Measurements from ENCODE around the gene RNGTT. TPM values are rescaled to one million over a fixed set of nuclear protein-coding genes. Genes with fewer than 3 reads are reported as not detected.

RNGTT gene
- total and polyA plus RNA-seq, 12 donors: 3.1 to 10.9 (median 8.6) TPM

DNA sequence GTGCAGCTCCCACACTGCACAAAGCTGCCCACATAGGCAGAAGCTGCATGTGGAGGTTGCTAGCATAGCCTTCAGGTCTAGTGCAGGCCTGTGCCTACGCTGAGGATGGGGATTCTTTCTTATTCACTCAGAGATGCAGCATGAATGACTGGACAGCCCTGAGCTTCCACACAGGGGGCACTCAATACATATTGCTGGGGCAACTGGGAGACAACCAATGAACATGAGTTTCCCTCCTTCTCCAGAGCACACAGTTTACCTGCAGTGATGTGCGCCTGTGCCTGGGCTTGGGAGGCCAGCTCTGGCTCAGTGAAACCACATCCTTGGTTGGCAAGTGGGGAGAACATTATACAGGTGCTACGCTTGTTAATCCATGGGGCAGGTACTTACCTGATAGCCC lies 389.9 kb downstream of the RNGTT start:
- Histone ChIP-seq H3K36me3 (no peaks in the 10 kb centered on the region), H3K4me3 (no peak overlapping the region), H3K27ac (no peak overlapping the region), H3K9me3 (peaks cover 0 to 11% (median 2%) of the 10 kb centered on the region in 11 donors), H3K27me3 (no peaks in the 10 kb centered on the region), H3K4me1 (no peaks in the 10 kb centered on the region)
- ATAC-seq (no peak), DNase-seq (no peak)
- 57 to 73% methylated on average over 3 of the region's 3 CpGs for WGBS, 2 donors
- TF ChIP-seq CTCF (IDR thresholded peaks at IDR 0.05): no peak
- intact Hi-C loops (cut with DNase I): no loop called here

- no peak for ATAC-seq
- intact Hi-C loops (cut with DNase I): no loop called here
- Histone ChIP-seq H3K4me1 (no peaks in the 10 kb centered on the region), H3K27ac (no peak overlapping the region), H3K9me3 (peaks cover 0 to 16% (median 2%) of the 10 kb centered on the region in 11 donors), H3K36me3 (no peaks in the 10 kb centered on the region), H3K27me3 (no peaks in the 10 kb centered on the region), H3K4me3 (no peak overlapping the region)
- no peak for TF ChIP-seq CTCF (IDR thresholded peaks at IDR 0.05)
- DNase-seq: no peak
- 48% methylated on average over 3 of the region's 3 CpGs for WGBS, 2 donors
These were observed 390.8 kb downstream of the RNGTT start for GRCh38 chr6:88572449-88573139.

DNA sequence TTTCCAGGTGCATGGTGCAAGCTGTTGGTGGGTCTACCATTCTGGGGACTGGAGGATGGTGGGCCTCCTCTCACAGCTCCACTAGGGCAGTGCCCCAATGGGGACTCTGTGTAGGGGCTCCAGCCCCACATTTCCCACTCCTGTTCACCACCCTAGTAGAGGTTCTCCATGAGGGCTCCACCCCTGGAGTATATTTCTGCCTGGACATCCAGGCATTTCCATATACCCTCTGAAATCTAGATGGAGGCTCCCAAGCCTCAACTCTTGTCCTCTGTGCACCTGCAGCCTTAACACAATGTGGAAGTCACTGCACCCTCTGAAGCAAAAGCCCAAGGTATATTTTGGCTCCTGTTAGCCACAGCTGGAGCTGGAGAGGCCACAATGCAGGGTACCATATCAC lies 393.5 kb downstream of the RNGTT start:
- ATAC-seq (no peak), DNase-seq (no peak)
- H3K9me3 ChIP-seq: peaks cover 0 to 16% (median 2%) of the 10 kb centered on the region in 11 donors
- H3K4me3 ChIP-seq: no peak overlapping the region
- TF ChIP-seq CTCF (IDR thresholded peaks at IDR 0.05): no peak
- no peaks in the 10 kb centered on the region for H3K36me3 ChIP-seq
- no peaks in the 10 kb centered on the region for H3K27me3 ChIP-seq
- no peaks in the 10 kb centered on the region for H3K4me1 ChIP-seq
- intact Hi-C loops (cut with DNase I): no loop called here
- no peak overlapping the region for H3K27ac ChIP-seq

- no peaks in the 10 kb centered on the region for H3K27me3 ChIP-seq
These were observed 395.7 kb downstream of the RNGTT start for GRCh38 chr6:88567696-88568095.

More at GRCh38 chr6:88567696-88568095, 395.7 kb downstream of the RNGTT start:
- WGBS, 2 donors: 86 to 89% methylated on average over 2 of the region's 2 CpGs
- Histone ChIP-seq H3K36me3 (no peaks in the 10 kb centered on the region), H3K27ac (no peak overlapping the region), H3K9me3 (peaks cover 0 to 16% (median 2%) of the 10 kb centered on the region in 11 donors), H3K4me3 (no peak overlapping the region), H3K4me1 (no peaks in the 10 kb centered on the region)
- DNase-seq: no peak
- ATAC-seq: no peak
- intact Hi-C loops (cut with DNase I): no loop called here
- TF ChIP-seq CTCF (IDR thresholded peaks at IDR 0.05): no peak

Data from heart right ventricle (tissue), 16 donors.